ENCODE data around the gene ORC6.

The ORC6 gene

DNA sequence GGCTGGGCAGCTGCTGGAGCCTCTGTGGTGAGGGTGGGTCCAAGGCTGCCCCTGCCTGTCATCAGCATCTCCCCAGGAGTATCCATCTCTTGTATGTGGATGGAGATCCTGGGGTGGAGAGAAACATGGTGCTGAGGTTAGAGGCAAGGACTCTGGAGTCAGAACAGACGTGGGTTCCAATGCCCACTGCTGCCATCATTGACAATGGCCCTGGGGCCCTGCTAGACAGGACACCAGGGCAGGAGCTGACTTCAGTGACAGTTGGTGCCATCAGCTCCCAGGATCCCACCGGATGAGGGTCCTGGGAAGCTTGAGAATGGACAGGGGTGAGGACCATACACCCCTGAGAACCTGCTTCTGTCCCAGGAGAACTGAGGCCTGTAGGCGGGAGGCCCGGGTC is 43.1 kb downstream of the ORC6 start:
- no peak for DNase-seq

DNA sequence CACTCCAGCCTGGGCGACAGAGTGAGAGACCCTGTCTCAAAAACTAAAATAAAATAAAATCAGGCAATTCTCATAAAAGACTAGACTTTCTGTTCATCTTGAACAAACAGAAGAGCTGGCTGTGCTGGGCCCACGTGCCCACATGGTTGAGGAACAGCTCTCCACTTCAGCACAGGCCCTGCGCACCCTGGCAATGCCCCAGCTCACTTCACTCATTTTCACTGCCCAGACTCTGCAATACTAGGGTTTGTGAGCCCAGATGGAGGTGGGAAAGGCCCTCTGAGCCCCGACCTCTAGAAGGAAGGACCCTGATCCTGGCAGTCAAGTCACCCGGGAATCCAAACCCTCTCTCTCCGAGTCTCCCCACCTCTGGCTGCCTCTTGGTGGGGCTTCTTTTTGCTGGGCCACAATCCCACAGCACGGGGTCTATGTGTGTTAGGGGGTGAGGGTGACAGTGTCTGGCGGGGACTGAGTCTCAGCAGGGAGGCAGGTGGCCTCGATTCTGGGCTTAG is 43.9 kb downstream of the ORC6 start:
- DNase-seq = no peak

DNA sequence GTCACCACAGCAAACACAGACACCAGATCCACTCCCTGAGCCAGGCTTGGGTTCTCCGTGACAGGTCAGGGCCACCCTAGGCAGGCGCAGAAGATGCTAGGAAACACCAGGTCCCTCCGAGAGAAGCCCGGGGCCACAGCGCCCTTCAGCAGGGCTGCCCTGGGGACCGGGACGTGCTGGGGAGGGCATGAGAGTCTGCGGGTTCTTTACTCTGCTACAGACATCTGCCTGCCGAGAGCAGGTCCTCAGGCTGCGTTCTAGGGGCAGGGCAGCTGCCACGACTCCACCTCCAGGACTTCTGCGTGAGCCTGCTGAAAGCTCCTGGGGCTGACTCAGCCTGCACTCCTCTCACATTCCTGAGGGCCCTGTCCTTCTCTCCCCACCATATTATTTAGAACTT is 47.2 kb downstream of the ORC6 start:
- no peak for DNase-seq

DNA sequence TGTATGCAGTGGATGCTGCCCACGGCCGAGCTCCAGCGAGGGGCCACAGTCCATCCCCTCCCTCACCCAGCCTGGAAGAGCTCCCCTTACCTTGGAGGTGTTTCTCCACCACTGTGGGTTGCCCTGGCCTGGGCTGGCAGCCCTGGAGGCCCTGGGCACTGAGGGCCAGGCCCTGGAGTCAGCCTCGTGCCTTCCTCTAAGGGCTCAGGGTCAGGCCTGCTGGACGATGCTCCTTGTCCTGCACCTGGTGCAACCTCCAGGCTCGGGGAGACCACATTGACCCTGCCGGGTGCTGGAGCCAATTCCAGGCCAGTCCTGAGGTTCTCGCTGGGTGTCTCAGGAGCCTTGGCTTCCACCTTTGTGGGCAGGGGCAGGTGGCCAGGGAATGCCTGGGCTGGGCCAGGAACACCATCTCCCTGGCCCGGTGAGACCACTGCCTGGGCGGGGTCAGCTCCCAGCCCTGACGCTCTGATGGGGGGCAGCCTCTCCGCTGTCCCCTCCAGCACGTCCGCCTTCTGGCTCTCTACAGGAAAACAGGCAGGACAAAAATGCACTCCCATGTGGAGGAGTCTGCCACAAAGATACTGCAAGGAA is 48.3 kb downstream of the ORC6 start:
- DNase-seq = no peak

DNA sequence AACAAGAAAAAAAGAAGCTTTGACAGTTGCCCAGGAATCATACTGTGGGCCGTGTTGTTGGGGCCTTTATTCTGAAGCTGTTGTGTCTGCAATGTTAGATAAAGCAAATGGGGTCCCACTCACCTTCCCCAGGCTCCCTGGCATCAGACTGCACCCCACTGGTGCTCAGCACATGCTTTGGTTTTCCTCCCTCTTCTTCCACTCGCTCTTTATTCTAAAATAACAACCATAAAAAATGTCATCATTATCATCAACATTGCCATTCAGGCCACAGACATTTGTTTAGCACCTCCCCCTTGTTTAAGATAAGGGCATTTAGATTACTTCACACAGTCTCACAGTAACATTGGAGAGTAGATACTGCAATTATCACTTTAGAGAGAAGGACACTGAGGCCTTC is 50.5 kb downstream of the ORC6 start:
- DNase-seq = no peak

- no peak for DNase-seq
Observed at GRCh38 chr16:46743232-46743719, 53.8 kb downstream of the ORC6 start.

DNA sequence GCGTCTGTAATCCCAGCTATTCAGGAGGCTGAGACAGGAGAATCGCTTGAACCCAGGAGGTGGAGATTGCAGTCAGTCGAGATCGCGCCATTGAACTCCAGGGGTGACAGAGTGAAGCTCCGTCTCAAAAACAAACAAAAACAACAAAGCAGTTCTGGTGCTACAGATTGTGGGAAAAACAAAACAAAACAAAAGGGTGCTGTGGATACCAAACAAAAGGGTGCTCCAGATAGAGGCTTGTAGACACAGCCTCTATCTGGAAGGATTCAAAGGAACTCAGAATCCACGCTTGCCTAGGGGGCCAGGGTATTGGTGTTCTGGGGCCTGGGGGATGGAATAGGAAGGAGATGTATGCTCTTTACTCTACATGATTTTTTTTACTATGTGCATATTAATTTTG is 56.2 kb downstream of the ORC6 start:
- no peak for DNase-seq

- no peak for DNase-seq
Observed at GRCh38 chr16:46746821-46747776, 57.6 kb downstream of the ORC6 start.
